NCI-H748 treated with DMSO at 0.1 percent for 48 hours (cell line): ENCODE measurements around the gene CALN1.
"Not testable (repeated sequence)": the region's sequence is repeated elsewhere in the genome, so short reads cannot be mapped to it uniquely, and the experiment has no call there.

ENCODE experiments used
- DNase-seq: peaks from one replicate; lab custom pipeline; 2025; lab: John Stamatoyannopoulos, UW

The CALN1 gene

GRCh38 chr7:72266771-72267170 is 145.4 kb downstream of the CALN1 start:
- DNase-seq: no peak

- no peak for DNase-seq
Measured at GRCh38 chr7:72265071-72265904, 146.8 kb downstream of the CALN1 start.

- DNase-seq: no peak
Measured at GRCh38 chr7:72260406-72260805, 151.7 kb downstream of the CALN1 start.

- no peak for DNase-seq
Measured at GRCh38 chr7:72258074-72258473, 154.1 kb downstream of the CALN1 start.

- DNase-seq: no peak
Measured at GRCh38 chr7:72254455-72254854, 157.7 kb downstream of the CALN1 start.

- no peak for DNase-seq
Measured at GRCh38 chr7:72249106-72249505, 163.0 kb downstream of the CALN1 start.

- no peak for DNase-seq
Measured at GRCh38 chr7:72244826-72245398, 167.2 kb downstream of the CALN1 start.

GRCh38 chr7:72243329-72243728 is 168.8 kb downstream of the CALN1 start:
- DNase-seq: no peak

GRCh38 chr7:72235351-72235750 is 176.8 kb downstream of the CALN1 start:
- no peak for DNase-seq

- DNase-seq: no peak
Measured at GRCh38 chr7:72234086-72234485, 178.1 kb downstream of the CALN1 start.

- DNase-seq: no peak
Measured at GRCh38 chr7:72230281-72230680, 181.9 kb downstream of the CALN1 start.

GRCh38 chr7:72223351-72223750 is 188.8 kb downstream of the CALN1 start:
- no peak for DNase-seq

GRCh38 chr7:72222136-72222535 is 190.0 kb downstream of the CALN1 start:
- DNase-seq: no peak

- DNase-seq: no peak
Measured at GRCh38 chr7:72219500-72219899, 192.6 kb downstream of the CALN1 start.

- no peak for DNase-seq
Measured at GRCh38 chr7:72217151-72217550, 195.0 kb downstream of the CALN1 start.

GRCh38 chr7:72213769-72214168 is 198.4 kb downstream of the CALN1 start:
- no peak for DNase-seq

GRCh38 chr7:72213081-72213480 is 199.1 kb downstream of the CALN1 start:
- DNase-seq: no peak

- DNase-seq: no peak
Measured at GRCh38 chr7:72211175-72211574, 201.0 kb downstream of the CALN1 start.

- DNase-seq: not testable (repeated sequence)
Measured at GRCh38 chr7:72209006-72209405, 203.1 kb downstream of the CALN1 start.

GRCh38 chr7:72196176-72196575 is 216.0 kb downstream of the CALN1 start:
- no peak for DNase-seq

GRCh38 chr7:72190919-72191318 is 221.2 kb downstream of the CALN1 start:
- DNase-seq: no peak

- no peak for DNase-seq
Measured at GRCh38 chr7:72190146-72190545, 222.0 kb downstream of the CALN1 start.

GRCh38 chr7:72187179-72187578 is 225.0 kb downstream of the CALN1 start:
- DNase-seq: no peak

- no peak for DNase-seq
Measured at GRCh38 chr7:72183835-72184234, 228.3 kb downstream of the CALN1 start.
